ENCODE measurements around the gene AHDC1. TPM values are rescaled to one million over a fixed set of nuclear protein-coding genes. Genes with fewer than 3 reads are reported as not detected.

AHDC1 gene, protein sequence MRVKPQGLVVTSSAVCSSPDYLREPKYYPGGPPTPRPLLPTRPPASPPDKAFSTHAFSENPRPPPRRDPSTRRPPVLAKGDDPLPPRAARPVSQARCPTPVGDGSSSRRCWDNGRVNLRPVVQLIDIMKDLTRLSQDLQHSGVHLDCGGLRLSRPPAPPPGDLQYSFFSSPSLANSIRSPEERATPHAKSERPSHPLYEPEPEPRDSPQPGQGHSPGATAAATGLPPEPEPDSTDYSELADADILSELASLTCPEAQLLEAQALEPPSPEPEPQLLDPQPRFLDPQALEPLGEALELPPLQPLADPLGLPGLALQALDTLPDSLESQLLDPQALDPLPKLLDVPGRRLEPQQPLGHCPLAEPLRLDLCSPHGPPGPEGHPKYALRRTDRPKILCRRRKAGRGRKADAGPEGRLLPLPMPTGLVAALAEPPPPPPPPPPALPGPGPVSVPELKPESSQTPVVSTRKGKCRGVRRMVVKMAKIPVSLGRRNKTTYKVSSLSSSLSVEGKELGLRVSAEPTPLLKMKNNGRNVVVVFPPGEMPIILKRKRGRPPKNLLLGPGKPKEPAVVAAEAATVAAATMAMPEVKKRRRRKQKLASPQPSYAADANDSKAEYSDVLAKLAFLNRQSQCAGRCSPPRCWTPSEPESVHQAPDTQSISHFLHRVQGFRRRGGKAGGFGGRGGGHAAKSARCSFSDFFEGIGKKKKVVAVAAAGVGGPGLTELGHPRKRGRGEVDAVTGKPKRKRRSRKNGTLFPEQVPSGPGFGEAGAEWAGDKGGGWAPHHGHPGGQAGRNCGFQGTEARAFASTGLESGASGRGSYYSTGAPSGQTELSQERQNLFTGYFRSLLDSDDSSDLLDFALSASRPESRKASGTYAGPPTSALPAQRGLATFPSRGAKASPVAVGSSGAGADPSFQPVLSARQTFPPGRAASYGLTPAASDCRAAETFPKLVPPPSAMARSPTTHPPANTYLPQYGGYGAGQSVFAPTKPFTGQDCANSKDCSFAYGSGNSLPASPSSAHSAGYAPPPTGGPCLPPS (N-terminal part only)
- total RNA-seq, result 23.4 and 29.1 TPM in 2 replicates

GRCh38 chr1:27603681-27604578 lies at the start of gene AHDC1:
AHDC1 (minus strand) TSS chr1:27604144; CDS start chr1:27552115, 52,029 bp downstream.

GRCh38 chr1:27634985-27635367 lies 31.0 kb upstream of the AHDC1 start, which contains the start of gene FGR:
FGR (minus strand) TSS chr1:27635185; CDS start chr1:27623916, 11,269 bp downstream.

DNA sequence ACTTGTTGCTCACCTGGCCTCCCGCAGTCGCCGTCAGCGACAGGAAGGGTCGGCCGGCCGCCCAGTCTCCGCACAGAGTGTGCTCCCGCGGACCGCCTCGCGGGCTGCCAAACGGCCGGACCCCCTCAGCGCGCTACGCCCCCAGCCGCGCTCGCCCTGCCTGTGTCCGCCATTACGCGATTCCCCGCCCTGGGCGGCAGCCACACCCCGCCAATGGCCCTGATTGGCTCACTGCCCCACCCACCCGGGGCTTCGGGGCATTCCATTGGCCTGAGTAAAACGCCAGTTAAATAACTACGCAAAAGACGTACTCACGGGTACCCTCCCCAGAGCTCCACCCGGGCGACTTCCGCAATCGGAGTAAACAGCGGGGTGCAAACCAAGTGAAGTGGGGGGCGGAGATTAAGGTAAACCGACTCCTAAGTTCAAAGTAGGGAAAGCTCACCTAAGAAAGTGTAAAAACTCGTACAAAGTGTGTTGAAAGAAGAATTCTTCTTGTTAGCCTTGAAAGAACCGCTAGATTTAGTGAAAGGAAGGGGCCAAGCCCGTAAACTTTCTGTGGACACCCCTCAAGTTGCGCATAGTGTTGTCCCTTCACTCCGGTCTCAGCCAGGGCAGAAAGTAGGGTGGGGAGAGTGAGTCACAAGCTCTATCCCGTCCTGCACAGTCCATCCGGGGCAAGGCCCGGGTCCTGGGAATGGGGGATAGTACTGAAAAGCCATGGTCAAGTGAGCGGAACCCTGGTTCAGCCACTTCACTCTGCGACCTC lies 113.8 kb downstream of the AHDC1 start, which contains the start of gene WASF2:
Gene WASF2 (minus strand): TSS at position 195 of the 769 bp plus-strand sequence. CDS start 61,277 bp downstream, outside the sequence.

Small RNAs within 50 kb of the gene (small RNA-seq; reads per million reads assigned to genes)
- not detected for gene AL031729.1

Other genes with a start within 250 kb of the AHDC1 start
- 48.1 and 60.8 TPM in 2 replicates for gene MAP3K6, start 237.2 kb downstream of the AHDC1 start, total RNA-seq
- not detected in 2 replicates for gene FCN3, start 229.3 kb downstream of the AHDC1 start, total RNA-seq
- not detected in 2 replicates for gene CD164L2, start 220.8 kb downstream of the AHDC1 start, total RNA-seq
- gene GPR3, start 211.5 kb downstream of the AHDC1 start, total RNA-seq, result 0.36 and 0.65 TPM in 2 replicates
- 26.1 and 28.7 TPM in 2 replicates for gene WASF2, start 114.0 kb downstream of the AHDC1 start, total RNA-seq
- gene FGR, start 31.0 kb upstream of the AHDC1 start, total RNA-seq, result 0.49 and 0.61 TPM in 2 replicates
- gene IFI6, start 68.0 kb upstream of the AHDC1 start, total RNA-seq, result 264 and 276 TPM in 2 replicates
- gene FAM76A, start 121.8 kb upstream of the AHDC1 start, total RNA-seq, result 25.6 and 28.7 TPM in 2 replicates
- 69.4 and 81.2 TPM in 2 replicates for gene STX12, start 169.1 kb upstream of the AHDC1 start, total RNA-seq
- 35.4 and 36.1 TPM in 2 replicates for gene PPP1R8, start 226.6 kb upstream of the AHDC1 start, total RNA-seq